Measurements from ENCODE around the gene STC2.
"Not testable (repeated sequence)": the region's sequence is repeated elsewhere in the genome, so short reads cannot be mapped to it uniquely, and the experiment has no call there.

STC2 gene

GRCh38 chr5:173293817-173294672 is 34.2 kb downstream of the STC2 start:
- ATAC-seq: peak; percentile 55 to 69

- no peak for ATAC-seq
Observed at GRCh38 chr5:173291722-173292658, 36.2 kb downstream of the STC2 start.

GRCh38 chr5:173290477-173291131 is 37.6 kb downstream of the STC2 start:
- no peak for ATAC-seq

- no peak for ATAC-seq
Observed at GRCh38 chr5:173289372-173289771, 38.8 kb downstream of the STC2 start.

DNA sequence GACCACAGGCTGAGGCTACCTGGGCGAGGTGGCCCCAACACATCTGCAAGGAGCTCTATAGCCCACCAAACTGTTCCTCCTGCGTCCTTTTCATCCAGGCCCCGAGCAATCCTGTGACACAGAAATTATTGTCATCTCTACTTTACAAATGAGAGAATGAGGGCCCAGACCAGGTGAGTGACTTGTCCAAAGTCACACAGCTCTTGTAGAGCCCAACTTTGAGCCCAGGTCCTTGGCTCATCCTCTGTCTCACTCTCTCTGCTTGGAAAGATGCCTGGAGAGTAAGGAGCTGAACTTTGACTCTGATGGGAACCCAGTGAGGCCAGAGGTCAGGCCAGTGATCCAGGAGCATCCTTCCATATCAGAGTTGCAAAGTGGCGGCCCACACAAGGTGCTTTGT is 39.6 kb downstream of the STC2 start:
- no peak for ATAC-seq

DNA sequence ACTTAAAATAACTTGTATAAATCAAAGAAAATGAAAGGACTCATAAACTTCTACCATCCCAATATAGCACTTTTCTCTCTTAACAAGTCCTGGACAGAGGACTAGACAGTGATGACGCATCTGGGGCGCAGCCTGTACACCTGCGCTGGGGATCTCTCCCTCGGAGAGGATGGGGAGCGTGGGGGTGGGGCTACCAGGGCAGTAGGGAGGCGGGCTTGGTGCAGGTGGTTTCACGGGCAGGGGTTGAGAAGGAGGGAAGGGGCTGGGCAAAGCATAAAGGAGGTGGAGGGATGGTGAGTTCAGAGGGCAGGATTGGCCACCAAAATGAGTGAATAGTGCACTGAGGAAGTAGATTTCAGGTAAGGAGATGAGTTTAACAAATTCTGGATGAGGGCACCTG is 41.1 kb downstream of the STC2 start:
- ATAC-seq: no peak

DNA sequence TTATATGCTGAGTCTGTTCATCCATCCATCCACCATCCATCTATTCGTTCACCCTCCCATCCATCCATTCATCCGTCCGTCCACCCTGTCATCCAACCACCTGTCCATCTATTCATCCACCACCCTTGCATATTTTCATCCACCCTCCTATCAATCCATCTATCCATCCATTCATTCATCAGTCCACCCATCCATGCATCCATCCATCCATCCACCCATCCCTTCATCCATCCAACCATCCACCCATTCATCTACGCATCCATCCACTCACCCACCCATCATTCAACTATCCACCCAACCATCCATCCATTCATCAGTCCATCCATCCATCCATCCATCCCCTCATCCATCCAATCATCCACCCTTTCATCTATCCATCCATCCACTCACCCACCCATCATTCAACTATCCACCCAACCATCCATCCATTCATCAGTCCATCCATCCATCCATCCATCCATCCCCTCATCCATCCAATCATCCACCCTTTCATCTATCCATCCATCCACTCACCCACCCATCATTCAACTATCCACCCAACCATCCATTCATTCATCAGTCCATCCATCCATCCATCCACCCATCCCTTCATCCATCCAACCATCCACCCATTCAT is 43.8 kb downstream of the STC2 start:
- ATAC-seq: not testable (repeated sequence)

GRCh38 chr5:173283318-173284288 is 44.6 kb downstream of the STC2 start:
- ATAC-seq: peak; percentile 88 to 95

DNA sequence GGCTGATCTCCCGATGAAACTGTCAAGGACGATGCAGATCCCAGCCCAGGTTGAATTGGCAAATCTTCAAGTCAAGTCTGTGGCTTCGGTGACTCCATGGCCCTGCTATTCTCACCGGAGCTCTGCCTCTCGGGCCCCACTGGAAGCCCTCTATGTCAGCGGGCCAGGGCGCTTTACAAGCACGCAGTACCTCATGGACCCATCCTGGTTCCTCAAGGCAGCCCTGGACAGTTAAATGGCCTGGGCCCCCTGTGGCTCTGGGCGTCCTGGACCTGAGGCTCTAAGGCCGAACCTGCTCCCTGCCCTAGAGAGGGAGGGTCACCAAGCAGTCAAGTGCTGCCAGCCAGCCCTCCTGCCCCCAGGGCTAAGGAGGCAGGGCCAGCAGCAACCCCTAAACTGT is 45.3 kb downstream of the STC2 start:
- ATAC-seq: no peak

DNA sequence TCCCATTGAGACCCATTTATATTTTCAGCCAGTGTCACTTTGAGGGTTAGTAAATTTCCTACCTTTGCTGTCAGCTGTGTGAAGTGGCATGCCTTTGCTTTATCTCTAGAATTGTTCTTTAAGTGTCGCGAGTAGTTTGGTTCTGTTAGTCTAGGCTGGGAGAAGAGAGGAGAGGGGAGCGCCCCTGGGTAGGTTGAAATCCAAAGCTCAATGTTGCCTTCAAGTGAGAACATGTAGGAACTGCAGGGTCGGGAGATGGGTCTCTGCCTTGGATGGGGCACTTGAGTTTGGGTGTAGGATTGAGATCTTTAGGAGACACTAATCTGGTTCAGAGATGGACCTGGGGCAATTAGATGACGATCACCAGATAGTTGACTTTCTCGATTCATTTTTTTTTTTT is 46.3 kb downstream of the STC2 start:
- ATAC-seq: no peak

DNA sequence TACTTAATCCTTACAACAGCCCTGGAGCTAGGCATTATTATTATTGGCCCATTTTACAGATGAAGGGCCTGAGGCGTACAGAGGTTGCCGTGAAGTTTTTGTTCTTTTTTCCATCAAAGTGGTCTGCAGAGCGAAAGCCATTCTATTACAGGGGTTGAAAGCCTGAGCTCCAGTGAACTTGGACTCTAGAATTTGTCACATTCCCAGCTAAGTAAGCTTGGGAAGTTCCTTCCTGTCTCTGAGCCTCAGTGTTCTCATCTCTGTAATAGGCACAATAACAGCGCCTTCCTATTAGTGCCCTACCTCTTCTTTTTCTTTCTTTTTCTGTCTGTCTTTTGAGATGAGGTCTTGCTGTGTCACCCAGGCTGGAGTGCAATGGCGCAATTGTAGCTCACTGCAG is 49.0 kb downstream of the STC2 start:
- ATAC-seq: no peak

DNA sequence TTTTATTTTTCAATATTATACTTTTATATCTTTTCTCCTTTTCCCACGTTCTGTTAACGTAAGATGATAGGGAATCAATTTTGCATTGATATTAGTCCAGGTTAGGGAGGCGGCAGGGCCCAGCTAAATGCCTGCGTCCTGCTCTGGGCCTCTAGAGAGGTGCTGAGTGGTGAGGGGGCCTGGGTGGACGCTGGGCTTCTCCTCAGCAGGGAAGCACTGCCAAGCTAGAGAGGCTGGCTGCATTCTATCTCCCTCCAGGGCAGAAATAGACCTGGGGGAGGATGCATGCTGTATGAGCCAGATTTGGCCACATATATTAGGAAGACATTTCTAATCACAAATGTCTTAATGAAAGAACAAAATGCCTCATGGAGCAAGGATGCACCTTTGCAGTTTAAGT is 49.6 kb downstream of the STC2 start:
- no peak for ATAC-seq

DNA sequence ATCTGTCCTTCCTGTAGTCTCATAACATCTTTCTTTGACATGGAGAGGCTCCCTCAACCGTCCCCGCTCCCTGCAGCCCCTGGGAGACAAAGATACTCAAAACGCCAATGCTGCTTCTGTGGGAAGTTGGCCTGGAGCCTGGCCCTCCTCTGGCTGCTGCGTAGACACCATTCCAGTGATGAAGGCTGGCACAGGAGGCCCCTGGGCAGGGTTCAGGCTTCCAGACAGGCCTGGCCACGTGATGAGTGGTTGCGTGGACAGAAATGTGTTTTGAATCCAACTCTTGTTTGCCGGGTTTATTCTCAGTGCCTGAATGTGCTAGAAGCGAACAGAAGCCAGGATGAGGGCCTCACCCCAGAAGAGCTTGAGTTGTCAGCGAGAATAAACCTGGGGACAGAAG is 50.0 kb downstream of the STC2 start:
- no peak for ATAC-seq

GRCh38 chr5:173274771-173275170 is 53.4 kb downstream of the STC2 start:
- no peak for ATAC-seq

GRCh38 chr5:173271419-173271818 is 56.8 kb downstream of the STC2 start:
- ATAC-seq: no peak

GRCh38 chr5:173268750-173269432 is 59.3 kb downstream of the STC2 start:
- no peak for ATAC-seq

- ATAC-seq: no peak
Observed at GRCh38 chr5:173265433-173265832, 62.8 kb downstream of the STC2 start.

Measured in activated CD4-positive, CD25-positive, alpha-beta regulatory T cell treated with anti-CD3 and anti-CD28 coated beads, Interleukin-2, amount 50 U/mL, for 24 hours (primary cell).